Measurements from ENCODE around the gene RCL1.

GRCh38 chr9:4826417-4827166 is 33.8 kb downstream of the RCL1 start:
- no peak for TF ChIP-seq CTCF (IDR thresholded peaks at IDR 0.05; ENCODE audit: low read length)
- TF ChIP-seq EZH2 (IDR thresholded peaks at IDR 0.05; ENCODE audit: borderline replicate concordance, low read length), result no peak
